K562 (cell line): ENCODE data around the gene PEBP1. TPM values are rescaled to one million over a fixed set of nuclear protein-coding genes. Genes with fewer than 3 reads are reported as not detected.

ENCODE experiments used
- ATAC-seq: fragments of 200-7000 bp; cut with Tn5 transposase; 3 replicates; pipeline ENCODE4 v1.9.1; 2020; ENCODE audit warnings: moderate library complexity
- BruUV-seq: library from RNA; stranded (reverse); fragments of 400-500 nt; replicated peaks from 2 replicates; lab custom pipeline; 2021; lab: Mats Ljungman, UMichigan
- CTCF ChIA-PET: fragments of 300-600 bp; formaldehyde crosslinking; extraction: SDS; loops from one replicate; lab custom pipeline; 2021; ENCODE audit warnings: low intra/inter-chr PET ratio; lab: Yijun Ruan, JAX
- POLR2A ChIA-PET: fragments of 300-600, 350-650 bp; sonication (Branson Sonifier 250); formaldehyde crosslinking; extraction: SDS; loops from one replicate; lab custom pipeline; 2021; ENCODE audit warnings: antibody characterized with exemption, inconsistent platforms; lab: Yijun Ruan, JAX
- DNase-seq, 4 experiments: peaks; one replicate each; pipeline versions ENCODE4 v3.0.0 to v3.0.0-alpha.2; 2011 to 2018; ENCODE audit warnings: low spot score in 3 of 4, mixed read lengths in 3 of 4; ENCODE audit errors: extremely low read depth in 1 of 4
- FAIRE-seq: peaks from 2 replicates; lab custom pipeline; 2011; peaks lifted over from hg19 to GRCh38; lab: Jason Lieb, UNC
- H2AFZ ChIP-seq: 2 replicates; pipeline ENCODE4 v1.6.0; 2011; ENCODE audit warnings: low read depth, low read length, control low read depth, inconsistent platforms
- H3K27ac ChIP-seq: fragments of 200-600 bp; 3 replicates; pipeline ENCODE4 v1.8.0; 2011; ENCODE audit warnings: low read depth, mild to moderate bottlenecking, control low read depth, inconsistent platforms, low read length, moderate library complexity, mixed read lengths; ENCODE audit errors: extremely low read depth
- H3K27me3 ChIP-seq, 2 experiments: fragments of 300-600 bp in 1 of 2; 2 replicates in 1 of 2; 3 replicates in 1 of 2; pipeline versions ENCODE4 v1.6.0 to v1.8.0; 2011; ENCODE audit warnings: inconsistent platforms in 2 of 2, low read length in 2 of 2, mild to moderate bottlenecking in 1 of 2, mixed read lengths in 1 of 2, moderate library complexity in 1 of 2; ENCODE audit not compliant: control insufficient read depth in 2 of 2, insufficient read depth in 2 of 2
- H3K36me3 ChIP-seq: fragments of 300-600 bp; 3 replicates; pipeline ENCODE4 v1.8.0; 2011; ENCODE audit warnings: mild to moderate bottlenecking, low read length, inconsistent platforms; ENCODE audit not compliant: control insufficient read depth, insufficient read depth
- H3K4me1 ChIP-seq, 2 experiments: fragments of 200-600 bp in 1 of 2; replicated peaks in 1 of 2; 2 replicates in 1 of 2; 3 replicates in 1 of 2; pipeline versions ENCODE4 v1.5.1 to v1.8.0; 2011; ENCODE audit warnings: inconsistent platforms in 2 of 2, low read length in 2 of 2, mild to moderate bottlenecking in 1 of 2, mixed read lengths in 1 of 2, moderate library complexity in 1 of 2; ENCODE audit not compliant: control insufficient read depth in 2 of 2, insufficient read depth in 2 of 2
- H3K4me2 ChIP-seq: 2 replicates; pipeline ENCODE4 v1.6.1; 2011; ENCODE audit warnings: low read length, control low read depth, inconsistent platforms, mixed read lengths; ENCODE audit not compliant: insufficient read depth
- H3K4me3 ChIP-seq: fragments of 200-600 bp; sonication (generic), shearing (Covaris generic); 2 replicates; pipeline ENCODE4 v1.5.1; 2016; ENCODE audit warnings: control low read depth, inconsistent platforms
- H3K79me2 ChIP-seq: fragments of 200-600 bp; 3 replicates; pipeline ENCODE4 v1.8.0; 2011; ENCODE audit warnings: low read length, inconsistent platforms; ENCODE audit not compliant: control insufficient read depth, insufficient read depth
- H3K9ac ChIP-seq, 2 experiments: 2 replicates each; pipeline versions ENCODE4 v1.6.0 to v1.6.1; 2011; ENCODE audit warnings: low read depth in 2 of 2, low read length in 2 of 2, control low read depth in 1 of 2, inconsistent platforms in 1 of 2, mild to moderate bottlenecking in 1 of 2, mixed read lengths in 1 of 2; ENCODE audit not compliant: insufficient read depth in 1 of 2
- H3K9me1 ChIP-seq: one replicate; pipeline ENCODE4 v1.6.0; 2011; ENCODE audit warnings: inconsistent platforms, mild to moderate bottlenecking, low read length, moderate library complexity; ENCODE audit not compliant: control insufficient read depth, insufficient read depth
- H3K9me3 ChIP-seq: replicated peaks from 2 replicates; pipeline ENCODE4 v1.5.1; 2011; ENCODE audit warnings: low read depth, low read length, inconsistent platforms; ENCODE audit not compliant: control insufficient read depth, insufficient read depth
- H4K20me1 ChIP-seq: replicated peaks from 2 replicates; pipeline ENCODE4 v1.6.1; 2011; ENCODE audit warnings: low read length, inconsistent platforms, mixed read lengths; ENCODE audit not compliant: control insufficient read depth, insufficient read depth
- HCFC1 ChIP-seq: IDR thresholded peaks from 2 replicates; pipeline ENCODE4 v1.6.1; 2012; ENCODE audit warnings: low read depth, low read length, improper control_type of control experiment
- MEIS2 ChIP-seq: fragments of 450-650 bp; IDR thresholded peaks from 2 replicates; pipeline ENCODE4 v1.6.1; 2014; ENCODE audit warnings: mild to moderate bottlenecking; ENCODE audit not compliant: partially characterized antibody
- NCOA6 ChIP-seq: fragments of 450-650 bp; IDR thresholded peaks from 2 replicates; pipeline ENCODE4 v1.6.1; 2017; ENCODE audit warnings: mild to moderate bottlenecking
- RBM25 ChIP-seq: fragments of 200-400 bp; formaldehyde crosslinking; IDR thresholded peaks from 2 replicates; pipeline ENCODE4 v1.6.1; 2018; ENCODE audit warnings: low read length, low read depth, moderate library complexity; ENCODE audit not compliant: severe bottlenecking
- SAFB ChIP-seq: fragments of 200-400 bp; formaldehyde crosslinking; IDR thresholded peaks from 2 replicates; pipeline ENCODE4 v1.6.1; 2017; ENCODE audit warnings: low read depth, low read length, borderline replicate concordance
- WGBS: fragments of 100-300 bp; shearing (Covaris generic); methylation state at CpG from one replicate; pipeline ENCODE4 v1.1.6; 2016; ENCODE audit warnings: low coverage, mixed read lengths; ENCODE audit not compliant: insufficient coverage; ENCODE audit errors: missing lambda C conversion rate; 5-methylcytosine and 5-hydroxymethylcytosine counted together
- in situ Hi-C: fragments of 300-500 bp; cut with MboI; formaldehyde crosslinking; loops from 4 replicates; pipeline ENCODE4 v1.15.0; 2018; ENCODE audit warnings: inconsistent platforms, mixed read lengths
- intact Hi-C: fragments of 100-400 bp; cut with micrococcal nuclease; formaldehyde crosslinking; loops from 2 replicates; pipeline ENCODE4 v1.14.2; 2022
- polyA plus RNA-seq, 8 experiments: library from polyadenylated mRNA; depleted of rRNA in 4 of 8; stranded (reverse) in 5 of 8; unstranded in 3 of 8; fragments of >200 nt; fragmentation: Nextera tagmentation in 2 of 8; fragmentation: Illumina TruSeq in 1 of 8; extraction: Ambion mirVana in 2 of 8; extraction: Trizol in 1 of 8; gene quantifications; 2 replicates each; pipeline versions ENCODE4 v1.2.1 to v1.2.3, GENCODE V29; 2011 to 2014; ENCODE audit warnings: inconsistent platforms in 1 of 8, missing spikeins in 1 of 8
- total RNA-seq, 7 experiments: library from RNA; depleted of rRNA in 6 of 7; stranded (reverse); fragments of >200 nt in 6 of 7; fragmentation: Illumina TruSeq in 2 of 7; extraction: Trizol in 2 of 7; gene quantifications; 2 replicates each; pipeline versions ENCODE4 v1.2.1 to v1.2.3, GENCODE V29; 2011 to 2021; ENCODE audit warnings: low replicate concordance in 1 of 7
- TF ChIP-seq, protein P1 (sequence below): fragments of 450-650 bp; IDR thresholded peaks from 2 replicates; pipeline ENCODE4 v1.6.1; 2017; ENCODE audit warnings: mild to moderate bottlenecking, moderate library complexity

PEBP1 gene
- total and polyA plus RNA-seq, 9 of the 15 experiments (the other 6 are each of a cell fraction or from before 2014, with no cell fraction given), result 77.3 to 207 (median 153) TPM

DNA sequence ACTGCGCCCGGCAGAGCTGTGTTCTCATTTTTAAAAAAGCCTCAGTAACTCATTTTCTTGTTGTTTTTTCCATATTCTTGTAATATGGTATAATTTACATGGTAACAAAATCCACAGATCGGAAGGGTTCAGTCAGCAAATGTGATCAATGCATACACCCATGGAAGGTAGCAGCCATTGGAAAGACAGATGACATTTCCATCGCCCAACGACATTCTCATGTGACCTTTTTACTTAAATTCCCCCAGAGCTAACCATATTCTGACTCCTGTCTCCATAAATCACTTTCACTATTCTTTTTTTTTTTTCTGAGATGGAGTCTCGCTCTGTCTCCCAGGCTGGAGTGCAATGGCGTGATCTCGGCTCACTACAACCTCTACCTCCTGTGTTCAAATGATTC, 4.9 kb downstream of the PEBP1 start:
- intact Hi-C loops (no loop called here), in situ Hi-C loops (no loop called here)
- H3K4me1 ChIP-seq, result peaks cover 2 to 15% of the 10 kb centered on the region in 2 experiments; a peak in 3 of 5 replicates
- ChIA-PET CTCF (no interaction called here), POLR2A (no interaction called here)
- FAIRE-seq, result no peak
- ATAC-seq, result no peak
- no peak overlapping the region for H3K4me3 ChIP-seq
- peaks cover 75% of the 10 kb centered on the region for H3K36me3 ChIP-seq
- no peak overlapping the region for H3K9ac ChIP-seq
- H4K20me1 ChIP-seq, result no peaks in the 10 kb centered on the region; the same call in 1 of the 2 replicates
- no peaks in the 10 kb centered on the region for H3K27me3 ChIP-seq
- BruUV-seq, result no TSS peak
- H3K4me2 ChIP-seq, result no peak overlapping the region
- WGBS, result 90% methylated on average over 7 of the region's 8 CpGs
- no peak for DNase-seq
- H3K27ac ChIP-seq, result no peak overlapping the region
- no peaks in the 10 kb centered on the region for H3K9me1 ChIP-seq
- H2AFZ ChIP-seq, result no peak overlapping the region
- H3K79me2 ChIP-seq, result peaks cover 22% of the 10 kb centered on the region
- H3K9me3 ChIP-seq, result no peaks in the 10 kb centered on the region
- TF ChIP-seq NCOA6 (no peak), HCFC1 (no peak), SAFB (no peak), MEIS2 (peak; percentile 6), RBM25 (no peak)
- TF ChIP-seq, protein P1, sequence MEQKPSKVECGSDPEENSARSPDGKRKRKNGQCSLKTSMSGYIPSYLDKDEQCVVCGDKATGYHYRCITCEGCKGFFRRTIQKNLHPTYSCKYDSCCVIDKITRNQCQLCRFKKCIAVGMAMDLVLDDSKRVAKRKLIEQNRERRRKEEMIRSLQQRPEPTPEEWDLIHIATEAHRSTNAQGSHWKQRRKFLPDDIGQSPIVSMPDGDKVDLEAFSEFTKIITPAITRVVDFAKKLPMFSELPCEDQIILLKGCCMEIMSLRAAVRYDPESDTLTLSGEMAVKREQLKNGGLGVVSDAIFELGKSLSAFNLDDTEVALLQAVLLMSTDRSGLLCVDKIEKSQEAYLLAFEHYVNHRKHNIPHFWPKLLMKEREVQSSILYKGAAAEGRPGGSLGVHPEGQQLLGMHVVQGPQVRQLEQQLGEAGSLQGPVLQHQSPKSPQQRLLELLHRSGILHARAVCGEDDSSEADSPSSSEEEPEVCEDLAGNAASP, result no peak
